AG04449 (cell line): ENCODE data around the gene SLC16A5.

Source experiments
- CTCF ChIA-PET: fragments of 350-600 bp; formaldehyde crosslinking; extraction: SDS; loops from one replicate; lab custom pipeline; 2021; ENCODE audit warnings: antibody characterized with exemption; lab: Yijun Ruan, JAX
- POLR2A ChIA-PET: fragments of 400-600, 350-600 bp; formaldehyde crosslinking; extraction: SDS; loops from one replicate; lab custom pipeline; 2020; ENCODE audit warnings: antibody characterized with exemption, inconsistent platforms; lab: Yijun Ruan, JAX
- DNase-seq: peaks from one replicate; pipeline ENCODE4 v3.0.0-alpha.2; 2010; ENCODE audit warnings: low read depth, low spot score
- H3K4me3 ChIP-seq: 2 replicates; pipeline ENCODE4 v1.5.1; 2011; ENCODE audit warnings: low read depth, mild to moderate bottlenecking, control low read depth, low read length
- TF ChIP-seq, protein P1 (sequence below): IDR thresholded peaks from one replicate; pipeline ENCODE4 v1.5.1; 2011; ENCODE audit warnings: mild to moderate bottlenecking, moderate library complexity, low read length, control low read depth, inconsistent platforms; ENCODE audit not compliant: insufficient read depth; ENCODE audit errors: missing control alignments

Gene SLC16A5

GRCh38 chr17:75075597-75076336, 12.0 kb upstream of the SLC16A5 start:
- ChIA-PET POLR2A (interaction anchor here (0.7 kb wide), 1 partner anchor 96 kb away, joined by 4 read pairs; no protein-coding TSS in a partner anchor), CTCF (interaction anchor here (0.9 to 11.0 kb wide), 7 partner anchors 8 to 125 kb away, joined by 3 to 115 read pairs (median 5); partner anchors contain the start of gene NT5C)
- no peak overlapping the region for H3K4me3 ChIP-seq
- TF ChIP-seq, protein P1, sequence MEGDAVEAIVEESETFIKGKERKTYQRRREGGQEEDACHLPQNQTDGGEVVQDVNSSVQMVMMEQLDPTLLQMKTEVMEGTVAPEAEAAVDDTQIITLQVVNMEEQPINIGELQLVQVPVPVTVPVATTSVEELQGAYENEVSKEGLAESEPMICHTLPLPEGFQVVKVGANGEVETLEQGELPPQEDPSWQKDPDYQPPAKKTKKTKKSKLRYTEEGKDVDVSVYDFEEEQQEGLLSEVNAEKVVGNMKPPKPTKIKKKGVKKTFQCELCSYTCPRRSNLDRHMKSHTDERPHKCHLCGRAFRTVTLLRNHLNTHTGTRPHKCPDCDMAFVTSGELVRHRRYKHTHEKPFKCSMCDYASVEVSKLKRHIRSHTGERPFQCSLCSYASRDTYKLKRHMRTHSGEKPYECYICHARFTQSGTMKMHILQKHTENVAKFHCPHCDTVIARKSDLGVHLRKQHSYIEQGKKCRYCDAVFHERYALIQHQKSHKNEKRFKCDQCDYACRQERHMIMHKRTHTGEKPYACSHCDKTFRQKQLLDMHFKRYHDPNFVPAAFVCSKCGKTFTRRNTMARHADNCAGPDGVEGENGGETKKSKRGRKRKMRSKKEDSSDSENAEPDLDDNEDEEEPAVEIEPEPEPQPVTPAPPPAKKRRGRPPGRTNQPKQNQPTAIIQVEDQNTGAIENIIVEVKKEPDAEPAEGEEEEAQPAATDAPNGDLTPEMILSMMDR = no peak
- no peak for DNase-seq

DNA sequence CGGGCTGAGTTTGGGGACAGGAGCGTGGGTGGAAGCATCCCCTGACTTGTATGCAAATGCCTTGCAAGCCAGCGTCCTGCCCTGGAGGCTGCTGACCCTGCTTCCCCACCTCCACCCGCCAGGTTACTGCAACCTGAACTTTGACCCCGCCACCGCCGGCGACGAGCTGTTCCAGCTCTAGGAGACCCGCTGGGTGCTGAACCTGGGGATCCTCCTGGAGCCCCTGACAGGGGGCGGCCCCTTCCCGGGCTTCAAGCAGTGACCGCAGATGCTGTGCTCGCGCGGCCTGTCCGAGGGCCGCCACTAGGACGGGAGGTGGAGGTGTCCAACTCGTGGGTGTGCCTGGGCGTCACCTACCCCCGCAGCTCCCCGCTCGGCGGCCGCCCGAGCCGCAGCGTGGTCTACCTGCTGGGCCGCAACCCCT, 10.7 kb upstream of the SLC16A5 start:
- TF ChIP-seq, protein P1 = no peak
- ChIA-PET POLR2A (no interaction called here), CTCF (interaction anchor here (1.5 to 11.0 kb wide), 3 partner anchors 17 to 124 kb away, joined by 4 to 115 read pairs (median 4); partner anchors contain the start of gene NT5C)
- no peak for DNase-seq
- no peak overlapping the region for H3K4me3 ChIP-seq

- no peak for DNase-seq
- no peak overlapping the region for H3K4me3 ChIP-seq
- CTCF ChIA-PET = interaction anchor here (0.9 to 11.0 kb wide), 9 partner anchors 8 to 123 kb away, joined by 3 to 115 read pairs (median 4); partner anchors contain the start of gene NT5C
- POLR2A ChIA-PET = interaction anchor here (0.6 to 1.6 kb wide), 3 partner anchors 10 to 23 kb away, joined by 3 to 11 read pairs (median 3); partner anchors contain the start of gene SLC16A5
- TF ChIP-seq, protein P1 = peak; percentile 8
Measured at GRCh38 chr17:75077496-75078283, 10.1 kb upstream of the SLC16A5 start.

DNA sequence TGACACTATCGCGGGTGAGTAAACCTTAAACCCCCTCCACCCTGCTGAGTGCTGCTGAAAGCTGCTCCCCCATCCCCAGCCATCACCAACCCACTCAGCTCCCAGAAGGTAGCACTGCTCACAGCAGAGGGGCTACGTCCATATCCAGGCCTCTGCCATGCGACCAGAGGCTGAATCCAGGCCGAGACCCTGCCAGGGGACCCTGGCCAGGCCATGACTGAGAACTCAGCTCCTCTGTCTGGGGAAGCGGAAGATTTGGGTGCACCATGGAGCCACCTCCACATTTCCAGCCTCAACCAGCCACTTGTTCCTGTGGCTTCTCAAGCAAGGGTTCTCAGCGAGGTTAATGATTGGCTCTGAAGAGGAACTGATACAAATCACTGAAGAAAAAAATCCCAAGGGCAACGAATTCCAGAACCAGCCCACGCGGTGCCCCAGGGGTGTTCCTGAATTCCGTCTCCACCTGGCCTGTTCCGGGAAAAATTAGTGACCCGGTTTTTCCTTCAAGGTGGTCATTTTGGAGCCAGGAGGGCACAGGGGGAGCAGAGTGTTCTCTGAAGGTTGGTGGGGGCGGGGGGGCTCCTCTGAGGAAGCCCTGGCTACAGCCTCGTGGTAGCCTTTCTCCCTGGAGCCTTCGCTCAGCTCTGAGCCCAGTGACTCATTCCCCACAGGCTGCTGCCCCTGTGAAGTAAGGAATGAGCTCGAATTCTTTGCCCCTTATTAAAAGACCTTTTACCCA, 9.3 kb upstream of the SLC16A5 start:
- ChIA-PET POLR2A (interaction anchor here (0.6 to 1.6 kb wide), 3 partner anchors 10 to 24 kb away, joined by 3 to 11 read pairs (median 3); partner anchors contain the start of gene SLC16A5), CTCF (interaction anchor here (0.8 to 11.0 kb wide), 9 partner anchors 9 to 71 kb away, joined by 3 to 115 read pairs (median 4); no protein-coding TSS in a partner anchor)
- no peak overlapping the region for H3K4me3 ChIP-seq
- TF ChIP-seq, protein P1 = no peak
- DNase-seq = no peak

GRCh38 chr17:75079023-75079373, 8.8 kb upstream of the SLC16A5 start:
- TF ChIP-seq, protein P1 = no peak
- DNase-seq = no peak

More at GRCh38 chr17:75079023-75079373, 8.8 kb upstream of the SLC16A5 start:
- CTCF ChIA-PET = interaction anchor here (0.8 to 11.0 kb wide), 8 partner anchors 9 to 70 kb away, joined by 3 to 115 read pairs (median 5); no protein-coding TSS in a partner anchor
- no peak overlapping the region for H3K4me3 ChIP-seq
- POLR2A ChIA-PET = interaction anchor here (1.6 kb wide), 1 partner anchor 9 kb away, joined by 11 read pairs; the partner anchor contains the start of gene SLC16A5
